Right lung (tissue), 5 donors: Measurements from ENCODE around the gene PAWR. TPM values are rescaled to one million over a fixed set of nuclear protein-coding genes. Genes with fewer than 3 reads are reported as not detected.
"Not testable (repeated sequence)": the region's sequence is repeated elsewhere in the genome, so short reads cannot be mapped to it uniquely, and the experiment has no call there.

Source experiments
- DNase-seq, 2 donors: peaks; one replicate each; pipeline ENCODE4 v3.0.0-alpha.2; 2013
- polyA plus RNA-seq, 5 donors: library from polyadenylated mRNA; unstranded; fragments of 120-200 nt; gene quantifications; one replicate each; pipeline versions ENCODE4 v1.2.1 to v1.2.3, GENCODE V29; 2013; ENCODE audit warnings: inconsistent platforms in 1 of 5, low replicate concordance in 1 of 5; ENCODE audit not compliant: insufficient read length in 5 of 5, insufficient read depth in 1 of 5

Gene PAWR
- polyA plus RNA-seq, 5 donors = 47.2 to 82.3 (median 71.3) TPM

- no peak for DNase-seq
These were observed 2.2 kb downstream of the PAWR start for GRCh38 chr12:79688376-79689060.

- peak in 1 of 2 donors; percentile 11 for DNase-seq
These were observed 3.0 kb downstream of the PAWR start for GRCh38 chr12:79687711-79688260.

GRCh38 chr12:79686171-79686570, 4.6 kb downstream of the PAWR start:
- DNase-seq = no peak

GRCh38 chr12:79685068-79685467, 5.7 kb downstream of the PAWR start:
- no peak for DNase-seq

GRCh38 chr12:79684338-79684737, 6.4 kb downstream of the PAWR start:
- not testable (repeated sequence) for DNase-seq

GRCh38 chr12:79682593-79682992, 8.2 kb downstream of the PAWR start:
- no peak for DNase-seq

GRCh38 chr12:79681008-79681590, 9.7 kb downstream of the PAWR start:
- no peak for DNase-seq

GRCh38 chr12:79680051-79680450, 10.7 kb downstream of the PAWR start:
- DNase-seq = no peak

- no peak for DNase-seq
These were observed 12.5 kb downstream of the PAWR start for GRCh38 chr12:79678306-79678705.

GRCh38 chr12:79677672-79678071, 13.1 kb downstream of the PAWR start:
- DNase-seq = no peak

GRCh38 chr12:79676579-79676978, 14.2 kb downstream of the PAWR start:
- DNase-seq = no peak

- no peak for DNase-seq
These were observed 16.1 kb downstream of the PAWR start for GRCh38 chr12:79674629-79675028.

- DNase-seq = no peak
These were observed 17.4 kb downstream of the PAWR start for GRCh38 chr12:79673354-79673753.

- no peak for DNase-seq
These were observed 22.7 kb downstream of the PAWR start for GRCh38 chr12:79668113-79668512.

GRCh38 chr12:79665212-79665887, 25.4 kb downstream of the PAWR start:
- no peak for DNase-seq

GRCh38 chr12:79664518-79664917, 26.2 kb downstream of the PAWR start:
- DNase-seq = no peak

GRCh38 chr12:79662046-79662811, 28.5 kb downstream of the PAWR start:
- DNase-seq = no peak

GRCh38 chr12:79661629-79662028, 29.1 kb downstream of the PAWR start:
- no peak for DNase-seq

GRCh38 chr12:79659961-79660431, 30.8 kb downstream of the PAWR start:
- DNase-seq = no peak

GRCh38 chr12:79658221-79658620, 32.5 kb downstream of the PAWR start:
- no peak for DNase-seq

- no peak for DNase-seq
These were observed 33.6 kb downstream of the PAWR start for GRCh38 chr12:79657136-79657535.

GRCh38 chr12:79655036-79655435, 35.7 kb downstream of the PAWR start:
- no peak for DNase-seq
